ENCODE results near the gene LGR4. TPM values are rescaled to one million over a fixed set of nuclear protein-coding genes. Genes with fewer than 3 reads are reported as not detected.

Gene LGR4
- total RNA-seq, 2 experiments from 2014 or later: 0.12 to 0.29 TPM

DNA sequence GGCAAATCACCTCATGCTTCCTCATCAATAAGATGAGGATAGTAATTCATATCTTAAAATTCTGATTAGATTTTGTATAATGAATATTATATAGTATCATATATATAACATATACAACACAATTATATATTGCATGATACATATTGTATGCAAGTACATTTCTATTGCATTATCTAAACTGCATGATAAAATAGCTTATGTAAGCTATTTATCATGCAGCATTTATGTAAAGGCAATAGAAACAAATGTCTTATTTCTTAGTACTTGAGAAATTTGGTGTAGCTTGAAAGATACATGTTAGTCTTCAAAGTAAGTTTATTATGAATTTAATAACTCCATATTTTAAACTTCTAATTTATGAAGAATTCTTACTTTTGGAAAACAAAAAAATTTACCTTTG is 28.5 kb upstream of the LGR4 start:
- Mint-ChIP-seq H3K27ac (no peak overlapping the region), H3K36me3 (ENCODE audit: low read depth) (peaks cover 33% of the 10 kb centered on the region), H3K27me3 (no peaks in the 10 kb centered on the region), H3K4me3 (no peak overlapping the region), H3K4me1 (peaks cover 34% of the 10 kb centered on the region), H3K9me3 (no peaks in the 10 kb centered on the region)
- ChIA-PET CTCF (interaction anchor here (0.6 kb wide), 1 partner anchor 412 kb away, joined by 3 read pairs; no protein-coding TSS in a partner anchor), POLR2A (no interaction called here)
- DNase-seq: no peak

DNA sequence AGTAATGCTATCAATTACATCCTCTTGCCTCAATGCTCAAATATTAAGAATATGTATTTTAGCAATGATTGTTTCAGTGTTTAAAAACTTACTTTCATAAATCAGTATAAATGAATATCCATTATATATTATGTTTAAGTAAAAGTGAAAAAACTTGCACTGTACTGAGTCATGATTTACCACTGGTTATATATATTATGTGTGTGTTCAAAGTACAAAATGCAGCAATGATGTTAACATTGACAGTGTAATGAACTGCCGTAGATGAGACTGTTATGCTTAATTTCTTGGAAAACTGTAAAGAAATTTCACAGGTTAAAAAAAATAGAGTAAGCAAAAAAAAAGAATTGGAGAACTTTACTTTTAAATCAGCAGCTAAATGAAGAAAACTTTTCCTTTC is 25.3 kb upstream of the LGR4 start:
- peaks cover 28% of the 10 kb centered on the region for H3K36me3 Mint-ChIP-seq (ENCODE audit: low read depth)

DNA sequence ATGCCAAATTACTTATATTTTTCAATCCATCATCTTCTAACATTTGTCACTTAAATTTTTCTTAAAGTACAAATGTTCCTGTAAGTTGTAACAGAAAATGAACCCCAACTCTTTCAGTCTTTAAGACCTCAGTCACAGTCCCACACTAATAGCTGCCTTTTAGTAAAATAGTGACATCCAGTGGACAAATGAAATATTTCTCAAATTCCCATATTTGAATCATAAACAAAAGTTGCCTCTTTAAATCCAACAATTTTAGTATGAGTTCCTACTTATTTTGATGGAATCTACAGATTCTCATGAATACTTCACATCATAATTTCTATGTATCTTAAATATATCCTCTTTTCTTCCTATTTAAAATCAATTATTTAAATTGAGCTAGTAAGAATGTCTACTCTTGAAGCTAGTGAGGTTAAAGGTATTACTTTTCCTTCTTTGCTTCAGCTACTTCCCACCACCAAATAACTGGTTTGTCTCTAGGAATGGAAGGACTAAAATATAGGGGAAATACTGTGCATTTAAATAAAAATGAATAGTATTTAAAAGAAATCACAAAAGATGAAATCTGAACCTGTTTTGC is 24.8 kb upstream of the LGR4 start:
- no peaks in the 10 kb centered on the region for H3K27me3 Mint-ChIP-seq
- ChIA-PET CTCF (interaction anchor here (1.0 to 1.4 kb wide), 2 partner anchors 12 to 47 kb away, joined by 3 to 4 read pairs; no protein-coding TSS in a partner anchor), POLR2A (no interaction called here)
- peaks cover 25% of the 10 kb centered on the region for H3K36me3 Mint-ChIP-seq (ENCODE audit: low read depth)
- H3K4me3 Mint-ChIP-seq: no peak overlapping the region
- H3K4me1 Mint-ChIP-seq: peaks cover 12% of the 10 kb centered on the region
- no peaks in the 10 kb centered on the region for H3K9me3 Mint-ChIP-seq
- no peak overlapping the region for H3K27ac Mint-ChIP-seq
- DNase-seq: no peak

More for the DNA sequence above, 25.3 kb upstream of the LGR4 start:
- Mint-ChIP-seq H3K9me3 (no peaks in the 10 kb centered on the region), H3K4me3 (no peak overlapping the region), H3K4me1 (peaks cover 14% of the 10 kb centered on the region), H3K27ac (no peak overlapping the region), H3K27me3 (no peaks in the 10 kb centered on the region)
- CTCF ChIA-PET: interaction anchor here (1.4 kb wide), 1 partner anchor 12 kb away, joined by 4 read pairs; no protein-coding TSS in a partner anchor
- no peak for DNase-seq
- POLR2A ChIA-PET: no interaction called here

DNA sequence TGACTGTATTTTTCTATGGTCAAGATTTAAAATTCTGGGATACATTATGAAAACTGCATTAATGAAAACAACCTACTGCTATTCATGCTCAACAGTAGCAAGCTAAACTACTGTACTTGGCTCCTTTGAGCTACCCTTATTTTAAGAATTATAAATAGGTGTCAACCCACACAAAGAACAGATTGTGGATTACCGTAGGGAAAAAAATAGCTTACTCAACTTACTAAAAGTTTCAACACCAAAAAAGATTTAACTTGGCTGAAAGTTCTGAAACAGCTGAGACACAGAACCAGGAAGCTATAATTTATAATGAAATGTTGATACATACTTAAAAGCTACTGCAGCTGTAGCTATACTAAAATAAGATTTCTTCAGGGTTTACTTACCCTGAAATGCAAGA is 23.9 kb upstream of the LGR4 start:
- Mint-ChIP-seq H3K4me1 (peaks cover 8% of the 10 kb centered on the region), H3K9me3 (no peaks in the 10 kb centered on the region), H3K27ac (no peak overlapping the region), H3K4me3 (no peak overlapping the region), H3K36me3 (ENCODE audit: low read depth) (peaks cover 27% of the 10 kb centered on the region), H3K27me3 (no peaks in the 10 kb centered on the region)
- ChIA-PET CTCF (interaction anchor here (0.7 to 1.4 kb wide), 2 partner anchors 11 to 63 kb away, joined by 3 to 4 read pairs; no protein-coding TSS in a partner anchor), POLR2A (no interaction called here)
- DNase-seq: no peak

DNA sequence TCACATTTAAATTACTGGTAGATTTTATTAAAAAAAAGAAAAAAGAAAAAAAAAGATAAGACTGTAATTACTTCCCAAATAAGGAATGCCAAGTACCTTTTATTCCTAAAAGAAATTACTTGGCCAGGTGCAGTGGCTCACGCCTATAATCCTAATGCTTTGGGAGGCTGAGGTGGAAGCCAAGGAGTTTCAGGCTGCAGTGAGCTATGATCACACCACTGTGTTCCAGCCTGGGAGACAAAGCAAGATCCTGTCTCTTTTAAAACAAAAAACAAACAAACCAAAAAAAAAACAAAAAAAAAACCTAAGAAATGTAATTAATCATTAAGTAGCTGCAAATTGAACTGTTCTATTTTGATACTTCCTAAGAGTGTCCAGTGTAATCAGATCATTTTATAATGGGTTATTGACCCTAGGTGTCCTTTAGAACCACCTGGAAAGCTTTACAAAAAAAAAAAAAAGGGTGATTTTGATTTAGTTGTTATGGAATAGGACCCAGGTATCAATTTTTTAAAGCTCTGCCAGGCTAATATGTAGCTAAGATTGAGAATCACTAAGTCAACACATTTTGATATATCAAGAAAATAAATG is 23.2 kb upstream of the LGR4 start:
- DNase-seq: no peak
- no peak overlapping the region for H3K27ac Mint-ChIP-seq
- no peaks in the 10 kb centered on the region for H3K27me3 Mint-ChIP-seq
- no peaks in the 10 kb centered on the region for H3K9me3 Mint-ChIP-seq
- H3K36me3 Mint-ChIP-seq (ENCODE audit: low read depth): peaks cover 29% of the 10 kb centered on the region
- CTCF ChIA-PET: interaction anchor here (0.7 kb wide), 1 partner anchor 62 kb away, joined by 3 read pairs; no protein-coding TSS in a partner anchor
- H3K4me3 Mint-ChIP-seq: no peak overlapping the region
- POLR2A ChIA-PET: no interaction called here
- peaks cover 8% of the 10 kb centered on the region for H3K4me1 Mint-ChIP-seq

DNA sequence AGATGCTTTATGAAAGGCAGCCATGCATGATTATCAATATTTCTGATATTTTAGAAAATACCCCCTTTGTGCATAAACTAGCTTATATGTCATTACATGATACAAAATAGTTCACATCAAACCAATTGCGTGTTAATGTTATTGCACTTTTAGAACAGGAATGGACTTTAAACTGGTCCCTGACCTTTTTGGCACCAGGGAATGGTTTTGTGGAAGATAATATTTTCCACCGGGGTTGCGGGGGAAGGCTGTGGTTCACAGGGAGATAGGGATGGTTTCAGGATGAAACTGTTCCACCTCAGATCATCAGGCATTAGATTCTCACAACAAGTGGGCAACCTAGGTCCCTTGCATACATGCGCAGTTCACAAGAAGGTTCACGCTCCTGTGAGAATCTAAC is 16.5 kb upstream of the LGR4 start:
- H3K27ac Mint-ChIP-seq: no peak overlapping the region
- no peaks in the 10 kb centered on the region for H3K9me3 Mint-ChIP-seq
- ChIA-PET CTCF (no interaction called here), POLR2A (no interaction called here)
- H3K4me3 Mint-ChIP-seq: no peak overlapping the region
- H3K4me1 Mint-ChIP-seq: no peaks in the 10 kb centered on the region
- H3K36me3 Mint-ChIP-seq (ENCODE audit: low read depth): peaks cover 9% of the 10 kb centered on the region
- DNase-seq: no peak
- H3K27me3 Mint-ChIP-seq: no peaks in the 10 kb centered on the region

DNA sequence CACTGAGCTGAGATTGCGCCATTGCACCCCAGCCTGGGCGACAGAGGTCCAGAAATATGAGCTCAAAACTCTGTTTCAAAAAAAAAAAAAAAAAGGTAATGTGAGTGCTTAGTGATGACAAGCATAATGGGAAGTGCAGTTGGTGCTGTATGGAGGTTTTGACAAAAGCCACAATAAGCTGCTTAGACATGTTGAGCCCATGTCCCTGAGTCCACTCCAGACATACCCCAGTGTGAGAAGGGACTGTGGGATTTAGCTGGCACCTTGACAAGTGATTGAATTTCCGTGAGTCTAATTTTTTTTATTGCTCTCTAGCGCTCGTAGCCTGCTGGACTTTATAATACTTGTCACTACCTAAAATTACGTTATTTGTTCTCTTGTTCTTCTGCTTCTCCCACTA is 15.1 kb upstream of the LGR4 start:
- ChIA-PET POLR2A (no interaction called here), CTCF (interaction anchor here (2.8 kb wide), 1 partner anchor 11 kb away, joined by 12 read pairs; no protein-coding TSS in a partner anchor)
- no peaks in the 10 kb centered on the region for H3K27me3 Mint-ChIP-seq
- no peak for DNase-seq
- no peak overlapping the region for H3K4me3 Mint-ChIP-seq
- no peaks in the 10 kb centered on the region for H3K9me3 Mint-ChIP-seq
- no peaks in the 10 kb centered on the region for H3K4me1 Mint-ChIP-seq
- peaks cover 9% of the 10 kb centered on the region for H3K36me3 Mint-ChIP-seq (ENCODE audit: low read depth)
- no peak overlapping the region for H3K27ac Mint-ChIP-seq

DNA sequence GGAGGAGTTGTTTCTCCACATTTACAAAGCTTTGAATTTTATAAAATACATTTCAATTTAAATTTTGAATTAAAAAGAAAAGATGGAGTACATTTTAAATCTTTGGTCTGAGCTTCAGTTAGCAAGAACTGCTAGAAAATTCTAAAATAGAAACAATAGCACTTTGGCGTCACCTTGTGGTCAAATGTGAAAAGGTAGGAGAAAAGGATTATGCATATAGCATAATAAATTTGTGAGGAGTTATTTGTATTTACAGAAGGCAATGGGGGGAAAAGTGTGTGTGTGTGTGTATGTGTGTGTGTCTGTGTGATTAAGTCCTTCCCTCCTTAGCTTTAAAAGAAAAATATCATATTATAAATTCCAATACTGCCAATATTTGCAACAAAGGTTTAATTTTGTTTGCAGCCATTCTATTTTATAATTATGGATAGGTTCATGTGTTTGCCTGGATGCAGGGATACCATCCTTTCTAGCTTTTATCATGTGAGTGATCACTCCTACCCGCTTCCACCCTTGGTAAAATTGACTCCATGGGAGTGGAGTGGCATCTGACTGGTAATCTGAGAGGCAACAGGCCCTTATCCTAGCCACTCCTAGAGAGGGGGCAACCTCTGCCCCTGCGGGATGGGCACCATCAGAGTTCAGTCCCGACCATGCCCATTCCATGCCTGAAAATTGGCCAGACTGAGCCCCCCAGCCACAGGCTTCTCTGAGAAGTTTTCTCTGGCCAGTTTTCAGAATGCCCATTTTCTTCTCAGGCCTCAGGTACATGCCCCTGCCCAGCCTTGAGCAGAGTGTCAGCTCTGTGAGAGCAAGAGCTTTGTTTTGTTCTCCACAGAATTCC is 13.6 kb upstream of the LGR4 start:
- peak; percentile 64 for DNase-seq
- Mint-ChIP-seq H3K27ac (no peak overlapping the region), H3K4me3 (no peak overlapping the region), H3K36me3 (ENCODE audit: low read depth) (no peaks in the 10 kb centered on the region), H3K4me1 (no peaks in the 10 kb centered on the region), H3K9me3 (no peaks in the 10 kb centered on the region), H3K27me3 (no peaks in the 10 kb centered on the region)
- ChIA-PET CTCF (interaction anchor here (0.6 to 2.8 kb wide), 8 partner anchors 8 to 728 kb away, joined by 3 to 12 read pairs (median 4); no protein-coding TSS in a partner anchor), POLR2A (interaction anchor here (1.2 kb wide), 1 partner anchor 301 kb away, joined by 3 read pairs; no protein-coding TSS in a partner anchor)

DNA sequence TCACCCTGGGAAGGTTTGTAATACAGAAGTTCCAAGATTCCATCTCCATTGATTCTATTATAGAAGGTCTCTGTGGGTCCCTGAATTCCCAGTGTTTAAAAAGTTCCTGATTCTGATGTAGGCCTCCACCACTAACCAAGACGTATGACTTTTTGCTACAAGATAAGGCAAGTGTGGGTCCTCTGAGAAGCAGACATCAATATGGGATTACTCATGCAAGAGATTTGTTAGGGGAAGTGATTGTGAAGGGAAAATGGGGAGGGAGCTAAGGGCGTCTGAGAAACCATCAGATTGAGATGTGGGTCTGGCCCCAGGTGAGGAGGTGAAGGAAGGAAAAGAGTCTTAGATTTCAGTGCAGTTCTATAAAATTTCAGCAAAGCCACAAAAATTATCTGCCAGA is 10.2 kb upstream of the LGR4 start:
- H3K27me3 Mint-ChIP-seq: no peaks in the 10 kb centered on the region
- no peaks in the 10 kb centered on the region for H3K4me1 Mint-ChIP-seq
- no peak overlapping the region for H3K4me3 Mint-ChIP-seq
- no peak for DNase-seq
- ChIA-PET POLR2A (no interaction called here), CTCF (interaction anchor here (0.6 kb wide), 1 partner anchor 17 kb away, joined by 4 read pairs; no protein-coding TSS in a partner anchor)
- H3K36me3 Mint-ChIP-seq (ENCODE audit: low read depth): no peaks in the 10 kb centered on the region
- H3K9me3 Mint-ChIP-seq: no peaks in the 10 kb centered on the region
- no peak overlapping the region for H3K27ac Mint-ChIP-seq

DNA sequence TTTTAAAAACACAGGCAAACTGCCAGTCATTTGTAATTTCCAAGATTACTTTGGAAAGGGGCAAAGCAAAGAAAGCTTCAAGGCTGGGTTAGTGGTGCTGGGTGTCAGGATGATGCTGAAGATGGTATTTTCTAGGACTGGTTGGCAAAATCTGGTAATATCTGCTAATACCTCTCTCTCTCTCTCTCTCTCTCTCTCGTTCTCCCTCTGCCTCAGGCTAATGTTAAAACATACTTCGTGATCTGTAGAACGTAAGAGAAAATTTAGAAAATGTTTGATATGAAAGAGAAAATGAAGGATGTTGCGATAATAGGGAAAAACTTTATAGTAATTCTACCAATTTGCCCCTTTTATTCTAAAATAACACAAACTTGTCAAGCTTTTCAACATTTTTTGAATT is 9.4 kb upstream of the LGR4 start:
- no peaks in the 10 kb centered on the region for H3K27me3 Mint-ChIP-seq
- no peak overlapping the region for H3K4me3 Mint-ChIP-seq
- DNase-seq: no peak
- ChIA-PET POLR2A (no interaction called here), CTCF (no interaction called here)
- H3K36me3 Mint-ChIP-seq (ENCODE audit: low read depth): no peaks in the 10 kb centered on the region
- H3K4me1 Mint-ChIP-seq: no peaks in the 10 kb centered on the region
- H3K9me3 Mint-ChIP-seq: no peaks in the 10 kb centered on the region
- H3K27ac Mint-ChIP-seq: no peak overlapping the region

DNA sequence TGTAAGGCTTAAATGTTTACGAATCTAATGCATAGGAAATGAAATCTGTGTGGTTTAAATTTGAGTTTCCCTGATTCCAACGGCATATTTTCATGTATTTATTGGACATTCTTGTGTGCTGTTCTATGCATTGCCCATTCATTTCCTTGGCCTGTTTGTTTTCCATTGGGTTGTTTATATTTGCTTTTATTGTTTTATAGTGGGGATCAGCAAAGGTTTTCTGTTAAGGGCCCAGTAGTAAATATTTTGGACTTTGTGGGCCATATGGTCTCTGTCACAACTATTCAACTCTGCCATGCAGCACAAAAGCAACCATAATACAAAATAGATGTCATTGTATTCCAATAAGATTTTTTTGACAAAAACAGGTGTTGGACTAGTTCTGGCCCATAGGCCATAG is 5.2 kb upstream of the LGR4 start:
- peaks cover 5% of the 10 kb centered on the region for H3K4me1 Mint-ChIP-seq
- H3K9me3 Mint-ChIP-seq: no peaks in the 10 kb centered on the region
- ChIA-PET POLR2A (no interaction called here), CTCF (no interaction called here)
- H3K36me3 Mint-ChIP-seq (ENCODE audit: low read depth): no peaks in the 10 kb centered on the region
- no peak overlapping the region for H3K27ac Mint-ChIP-seq
- H3K4me3 Mint-ChIP-seq: no peak overlapping the region
- DNase-seq: no peak
- peaks cover 10% of the 10 kb centered on the region for H3K27me3 Mint-ChIP-seq

DNA sequence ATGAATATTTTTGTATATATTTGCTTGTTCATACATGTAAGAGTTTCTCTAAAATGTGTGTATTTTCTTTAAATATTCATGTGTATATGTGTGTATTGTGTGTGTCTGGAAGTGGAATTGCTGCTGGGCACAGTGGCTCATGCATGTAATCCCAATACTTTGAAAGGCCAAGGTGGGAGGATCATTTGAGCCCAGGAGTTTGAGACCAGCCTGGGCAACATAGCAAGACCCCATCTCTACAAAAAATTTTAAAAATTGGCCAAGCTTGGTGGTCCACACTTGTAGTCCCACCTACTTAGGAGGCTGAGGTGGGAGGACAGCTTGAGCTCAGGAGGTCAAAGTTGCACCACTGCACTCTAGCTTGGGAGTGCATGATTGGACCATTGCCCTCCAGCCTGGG is 4.7 kb upstream of the LGR4 start:
- H3K27ac Mint-ChIP-seq: no peak overlapping the region
- peaks cover 15% of the 10 kb centered on the region for H3K27me3 Mint-ChIP-seq
- CTCF ChIA-PET: interaction anchor here (2.4 kb wide), 1 partner anchor 9 kb away, joined by 12 read pairs; no protein-coding TSS in a partner anchor
- no peaks in the 10 kb centered on the region for H3K9me3 Mint-ChIP-seq
- no peak for DNase-seq
- POLR2A ChIA-PET: no interaction called here
- H3K4me1 Mint-ChIP-seq: peaks cover 8% of the 10 kb centered on the region
- H3K36me3 Mint-ChIP-seq (ENCODE audit: low read depth): peaks cover 3% of the 10 kb centered on the region
- H3K4me3 Mint-ChIP-seq: no peak overlapping the region

DNA sequence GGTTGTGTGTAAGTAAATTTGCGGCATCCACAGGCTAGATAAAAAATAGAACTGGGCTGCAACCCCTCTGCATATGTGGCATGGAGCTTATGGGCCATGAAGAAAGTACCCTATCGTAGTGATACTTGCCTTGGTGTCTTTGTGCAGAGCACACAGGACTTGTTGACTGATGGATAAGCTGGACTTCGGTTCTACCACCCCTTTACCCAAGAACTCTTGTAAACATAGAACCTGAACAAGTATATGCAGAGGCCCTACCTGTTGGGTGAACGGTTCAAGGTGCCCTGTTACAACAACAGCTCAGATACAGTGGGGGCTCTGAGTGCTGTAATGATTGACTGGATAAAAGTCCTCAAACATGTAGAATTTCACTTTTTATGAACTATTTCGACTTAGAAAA is 3.0 kb upstream of the LGR4 start:
- ChIA-PET CTCF (interaction anchor here (2.4 kb wide), 1 partner anchor 11 kb away, joined by 12 read pairs; no protein-coding TSS in a partner anchor), POLR2A (no interaction called here)
- no peak overlapping the region for H3K27ac Mint-ChIP-seq
- peaks cover 3% of the 10 kb centered on the region for H3K36me3 Mint-ChIP-seq (ENCODE audit: low read depth)
- H3K27me3 Mint-ChIP-seq: peaks cover 25% of the 10 kb centered on the region
- H3K9me3 Mint-ChIP-seq: no peaks in the 10 kb centered on the region
- peaks cover 17% of the 10 kb centered on the region for H3K4me1 Mint-ChIP-seq
- no peak overlapping the region for H3K4me3 Mint-ChIP-seq
- DNase-seq: no peak
